ENCODE data around the gene DLGAP4. TPM values are rescaled to one million over a fixed set of nuclear protein-coding genes. Genes with fewer than 3 reads are reported as not detected.

The DLGAP4 gene
- polyA plus RNA-seq, 1 donor (not counting 4 experiments of a cell fraction or from before 2014, with no cell fraction given): 9.6 TPM

DNA sequence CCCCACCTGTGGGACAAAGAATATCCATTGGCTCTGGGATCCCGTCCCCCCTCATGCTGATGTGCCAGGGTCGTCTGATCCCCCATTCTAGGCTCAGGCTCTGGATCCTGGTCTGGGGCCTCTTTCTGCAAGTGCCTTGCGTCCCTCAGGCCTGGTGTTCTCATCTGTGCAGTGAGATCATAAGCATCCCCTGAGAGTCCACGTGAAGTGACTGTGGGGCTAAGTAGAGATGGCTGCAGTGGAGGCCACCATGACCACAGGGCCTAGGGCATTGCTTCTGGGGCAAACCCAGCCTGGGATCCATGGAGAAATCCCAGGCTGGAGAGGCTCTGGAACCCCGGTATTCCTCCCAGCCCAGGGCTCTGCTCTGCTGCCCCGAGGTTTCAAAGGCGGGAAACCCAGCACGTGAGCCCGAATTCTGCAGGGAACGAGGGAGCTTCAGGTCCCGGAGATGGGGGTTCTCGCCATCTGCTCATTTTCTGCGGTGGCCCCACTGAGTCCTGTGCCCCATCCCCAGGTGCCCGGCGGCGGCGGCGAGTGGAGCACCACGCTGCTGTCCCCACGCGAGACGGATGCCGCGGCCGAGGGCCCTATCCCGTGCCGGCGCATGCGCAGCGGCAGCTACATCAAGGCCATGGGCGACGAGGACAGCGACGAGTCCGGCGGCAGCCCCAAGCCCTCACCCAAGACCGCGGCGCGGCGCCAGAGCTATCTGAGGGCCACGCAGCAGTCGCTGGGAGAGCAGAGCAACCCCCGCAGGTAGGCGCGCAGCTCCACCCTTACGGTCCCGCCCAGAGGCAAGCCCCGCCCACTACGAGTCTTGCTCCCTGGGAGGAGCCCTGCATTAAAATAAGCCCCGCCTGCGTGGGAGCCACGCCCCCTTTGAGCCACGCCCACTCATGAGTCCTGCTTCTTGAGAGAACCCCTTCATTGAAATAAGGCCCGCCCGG lies 129.7 kb downstream of the DLGAP4 start:
- Histone ChIP-seq H3K27me3 (ENCODE audit: control insufficient read depth, extremely low read depth, insufficient read depth, low read length) (peaks cover 2% of the 10 kb centered on the region), H3K4me1 (ENCODE audit: control insufficient read depth, extremely low read depth, insufficient read depth, low read length) (no peaks in the 10 kb centered on the region), H4K20me1 (ENCODE audit: control insufficient read depth, extremely low read depth, insufficient read depth, low read length) (no peaks in the 10 kb centered on the region), H3K4me2 (ENCODE audit: control insufficient read depth, extremely low read depth, insufficient read depth, low read depth, low read length) (peak overlapping the region; percentile 56), H3K9me1 (ENCODE audit: control insufficient read depth, extremely low read depth, insufficient read depth, low read length) (no peaks in the 10 kb centered on the region), H3K79me2 (ENCODE audit: control insufficient read depth, insufficient read depth, low read length) (no peaks in the 10 kb centered on the region), H3K4me3 (ENCODE audit: control insufficient read depth in 2 of 3, extremely low read depth in 1 of 3, insufficient read depth in 2 of 3, low read depth in 1 of 3, low read length in 3 of 3) (peak overlapping the region in 1 of 3 experiments; percentile 27), H2AFZ (ENCODE audit: control insufficient read depth, low read length) (peak overlapping the region; percentile 62), H3K9ac (ENCODE audit: control insufficient read depth, extremely low read depth, insufficient read depth, low read length) (no peak overlapping the region), H3K27ac (ENCODE audit: control insufficient read depth, insufficient read depth, low read length) (no peak overlapping the region), H3K9me3 (ENCODE audit: control insufficient read depth, low read depth, low read length) (no peaks in the 10 kb centered on the region), H3K36me3 (ENCODE audit: control insufficient read depth in 2 of 2, extremely low read depth in 1 of 2, insufficient read depth in 2 of 2, low read length in 2 of 2) (no peaks in the 10 kb centered on the region)
- DNase-seq (ENCODE audit: low read depth, low spot score): peak; percentile 49
- dilution Hi-C loops (cut with MboI; ENCODE audit: extremely low pct_ligation_motif_present, low sequenced_read_pairs): no loop called here
- TF ChIP-seq, protein P1, sequence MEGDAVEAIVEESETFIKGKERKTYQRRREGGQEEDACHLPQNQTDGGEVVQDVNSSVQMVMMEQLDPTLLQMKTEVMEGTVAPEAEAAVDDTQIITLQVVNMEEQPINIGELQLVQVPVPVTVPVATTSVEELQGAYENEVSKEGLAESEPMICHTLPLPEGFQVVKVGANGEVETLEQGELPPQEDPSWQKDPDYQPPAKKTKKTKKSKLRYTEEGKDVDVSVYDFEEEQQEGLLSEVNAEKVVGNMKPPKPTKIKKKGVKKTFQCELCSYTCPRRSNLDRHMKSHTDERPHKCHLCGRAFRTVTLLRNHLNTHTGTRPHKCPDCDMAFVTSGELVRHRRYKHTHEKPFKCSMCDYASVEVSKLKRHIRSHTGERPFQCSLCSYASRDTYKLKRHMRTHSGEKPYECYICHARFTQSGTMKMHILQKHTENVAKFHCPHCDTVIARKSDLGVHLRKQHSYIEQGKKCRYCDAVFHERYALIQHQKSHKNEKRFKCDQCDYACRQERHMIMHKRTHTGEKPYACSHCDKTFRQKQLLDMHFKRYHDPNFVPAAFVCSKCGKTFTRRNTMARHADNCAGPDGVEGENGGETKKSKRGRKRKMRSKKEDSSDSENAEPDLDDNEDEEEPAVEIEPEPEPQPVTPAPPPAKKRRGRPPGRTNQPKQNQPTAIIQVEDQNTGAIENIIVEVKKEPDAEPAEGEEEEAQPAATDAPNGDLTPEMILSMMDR (optimal IDR thresholded peaks at IDR 0.05 in 1 of 3, IDR thresholded peaks at IDR 0.05 in 1 of 3, conservative IDR thresholded peaks at IDR 0.05 in 1 of 3; ENCODE audit: extremely low read depth in 1 of 3, insufficient read depth in 2 of 3, low read length in 3 of 3): no peak
- TF ChIP-seq EZH2 (IDR thresholded peaks at IDR 0.05; ENCODE audit: low read length): no peak
- no peak for FAIRE-seq

DNA sequence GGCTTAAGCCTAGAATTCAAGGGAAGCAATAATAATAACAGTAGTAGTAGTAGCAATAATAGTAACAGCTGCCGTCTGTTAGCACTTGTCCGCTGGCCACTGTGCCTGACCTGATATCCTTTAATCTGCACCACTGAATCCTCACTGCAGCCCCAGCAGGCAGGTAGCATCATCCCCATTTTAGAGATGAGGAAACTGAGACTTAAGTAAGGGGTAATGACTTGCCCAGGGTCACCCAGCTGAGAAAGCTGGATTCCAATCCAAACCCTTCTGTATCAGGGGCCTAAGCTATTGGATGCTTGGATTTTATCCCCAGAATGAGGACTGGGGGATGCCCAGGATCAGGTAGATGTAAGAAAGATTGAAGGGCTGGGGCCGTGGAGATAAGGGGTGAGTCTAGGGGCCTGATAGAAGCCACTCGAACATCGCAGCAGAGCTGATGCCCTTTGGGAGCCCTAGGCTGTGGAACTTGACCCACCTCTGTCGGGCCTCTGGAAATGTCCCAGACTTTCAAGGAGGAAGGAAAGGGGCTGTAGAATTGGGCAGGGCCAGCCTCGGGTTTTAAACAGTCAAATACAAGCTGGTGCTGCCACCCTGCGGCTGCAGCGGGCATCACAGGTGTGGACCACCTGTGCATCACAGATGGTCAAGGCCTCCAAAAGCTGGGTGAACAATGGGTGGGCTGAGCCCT lies 133.0 kb downstream of the DLGAP4 start:
- Histone ChIP-seq H4K20me1 (ENCODE audit: control insufficient read depth, extremely low read depth, insufficient read depth, low read length) (no peaks in the 10 kb centered on the region), H3K9me1 (ENCODE audit: control insufficient read depth, extremely low read depth, insufficient read depth, low read length) (no peaks in the 10 kb centered on the region), H3K9me3 (ENCODE audit: control insufficient read depth, low read depth, low read length) (no peaks in the 10 kb centered on the region), H2AFZ (ENCODE audit: control insufficient read depth, low read length) (no peak overlapping the region), H3K27ac (ENCODE audit: control insufficient read depth, insufficient read depth, low read length) (no peak overlapping the region), H3K9ac (ENCODE audit: control insufficient read depth, extremely low read depth, insufficient read depth, low read length) (no peak overlapping the region), H3K36me3 (ENCODE audit: control insufficient read depth in 2 of 2, extremely low read depth in 1 of 2, insufficient read depth in 2 of 2, low read length in 2 of 2) (no peaks in the 10 kb centered on the region), H3K4me2 (ENCODE audit: control insufficient read depth, extremely low read depth, insufficient read depth, low read depth, low read length) (no peak overlapping the region), H3K4me3 (ENCODE audit: control insufficient read depth in 2 of 3, extremely low read depth in 1 of 3, insufficient read depth in 2 of 3, low read depth in 1 of 3, low read length in 3 of 3) (no peak overlapping the region), H3K4me1 (ENCODE audit: control insufficient read depth, extremely low read depth, insufficient read depth, low read length) (no peaks in the 10 kb centered on the region), H3K27me3 (ENCODE audit: control insufficient read depth, extremely low read depth, insufficient read depth, low read length) (peaks cover 5% of the 10 kb centered on the region), H3K79me2 (ENCODE audit: control insufficient read depth, insufficient read depth, low read length) (no peaks in the 10 kb centered on the region)
- dilution Hi-C loops (cut with MboI; ENCODE audit: extremely low pct_ligation_motif_present, low sequenced_read_pairs): no loop called here
- DNase-seq (ENCODE audit: low read depth, low spot score) (no peak), FAIRE-seq (no peak)
- no peak for TF ChIP-seq EZH2 (IDR thresholded peaks at IDR 0.05; ENCODE audit: low read length)
- TF ChIP-seq, protein P1 (optimal IDR thresholded peaks at IDR 0.05 in 1 of 3, IDR thresholded peaks at IDR 0.05 in 1 of 3, conservative IDR thresholded peaks at IDR 0.05 in 1 of 3; ENCODE audit: extremely low read depth in 1 of 3, insufficient read depth in 2 of 3, low read length in 3 of 3): peak; percentile 88 to 98 (median 91)
